ENCODE measurements around the gene UGT3A2.

GRCh38 chr5:36055984-36056383 is 10.7 kb downstream of the UGT3A2 start:
- no peak for TF ChIP-seq CTCF (IDR thresholded peaks at IDR 0.05)
- TF ChIP-seq ZFX (IDR thresholded peaks at IDR 0.05; ENCODE audit: borderline replicate concordance): no peak

Measured in 22Rv1 (cell line).